Activated gamma-delta T cell treated with Interleukin-2 at 50 U/mL for 16 hours (primary cell): ENCODE results near the gene CGAS.
"Not testable (repeated sequence)": the region's sequence is repeated elsewhere in the genome, so short reads cannot be mapped to it uniquely, and the experiment has no call there.

Experiments
- DNase-seq: peaks from one replicate; pipeline ENCODE4 v3.0.0-alpha.2; 2020

Gene CGAS

DNA sequence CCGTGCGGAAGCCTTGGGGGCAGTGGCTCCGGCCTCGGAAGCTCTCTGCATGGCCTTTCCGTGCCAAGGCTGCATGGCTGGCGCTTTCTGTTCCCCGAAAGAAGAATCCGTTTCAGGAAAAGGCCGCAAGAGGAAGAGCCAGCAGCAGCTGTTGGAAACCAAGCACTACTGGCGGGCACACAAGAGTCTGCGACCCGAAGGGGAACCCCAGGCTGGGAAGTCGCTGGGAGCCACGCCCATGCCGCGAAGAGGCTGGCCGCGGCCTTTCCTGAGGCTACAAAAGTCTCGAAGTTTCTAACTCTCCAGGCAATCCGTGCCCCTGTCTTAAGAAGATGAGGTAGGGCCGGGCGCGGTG is at the start of gene CGAS:
CGAS (minus strand) TSS at position 191 of the 355 bp plus-strand sequence; CDS start at position 75, 116 bp downstream.
- peak; percentile 57 for DNase-seq

DNA sequence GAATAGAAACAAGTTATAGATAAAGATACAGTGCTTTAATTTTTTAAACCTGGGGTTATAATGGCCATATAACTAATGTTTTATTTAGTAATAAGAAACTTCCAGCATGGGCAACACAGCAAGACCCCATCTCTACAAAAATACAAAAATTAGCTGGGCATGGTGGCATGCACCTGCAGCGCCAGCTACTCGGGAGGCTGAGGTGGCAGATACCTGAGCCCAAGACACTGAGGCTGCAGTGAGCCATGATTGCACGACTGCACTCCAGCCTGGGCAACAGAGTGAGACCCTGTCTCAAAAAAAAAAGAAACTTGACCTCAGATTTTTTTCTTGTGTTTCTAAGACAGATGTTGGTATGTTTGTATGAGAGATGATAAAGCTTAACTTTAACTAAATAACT is 45.8 kb upstream of the CGAS start:
- no peak for DNase-seq

DNA sequence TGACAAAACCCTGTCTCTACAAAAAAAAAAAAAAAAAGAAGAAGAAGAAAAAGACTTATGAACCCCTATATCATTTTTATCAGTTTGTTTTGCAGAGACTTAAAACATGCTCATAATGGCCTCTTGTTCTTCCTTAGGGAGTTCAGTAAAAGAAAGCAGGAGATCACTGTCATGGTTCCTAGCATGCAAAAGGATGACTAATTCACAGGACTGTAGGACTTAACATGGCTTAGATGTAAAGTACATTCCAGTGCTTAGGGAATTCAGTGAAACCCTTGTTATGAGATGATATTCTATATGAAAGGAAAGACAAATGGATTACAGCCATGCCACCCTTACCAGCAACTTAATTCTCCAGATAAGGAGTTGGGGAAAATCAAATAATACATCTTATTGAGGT is 39.3 kb upstream of the CGAS start:
- DNase-seq, result no peak

DNA sequence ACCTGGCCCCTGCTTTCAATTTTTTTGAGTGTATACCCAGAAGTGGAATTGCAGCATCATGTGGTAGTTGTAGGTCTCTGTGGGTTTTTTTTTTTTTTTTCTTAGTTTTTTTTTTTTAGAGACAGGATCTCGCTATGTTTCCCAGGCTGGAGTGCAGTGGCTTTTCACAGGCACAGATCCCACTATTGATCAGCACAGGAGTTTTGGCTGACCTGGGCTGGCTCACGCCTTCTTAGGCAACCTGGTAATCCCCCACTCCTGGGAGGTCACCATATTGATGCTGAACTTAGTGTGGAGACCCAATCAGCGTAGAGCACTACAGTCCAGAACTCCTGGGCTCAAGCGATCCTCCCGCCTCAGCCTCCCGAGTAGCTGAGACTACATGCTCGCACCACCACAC is 35.4 kb upstream of the CGAS start:
- DNase-seq, result no peak

DNA sequence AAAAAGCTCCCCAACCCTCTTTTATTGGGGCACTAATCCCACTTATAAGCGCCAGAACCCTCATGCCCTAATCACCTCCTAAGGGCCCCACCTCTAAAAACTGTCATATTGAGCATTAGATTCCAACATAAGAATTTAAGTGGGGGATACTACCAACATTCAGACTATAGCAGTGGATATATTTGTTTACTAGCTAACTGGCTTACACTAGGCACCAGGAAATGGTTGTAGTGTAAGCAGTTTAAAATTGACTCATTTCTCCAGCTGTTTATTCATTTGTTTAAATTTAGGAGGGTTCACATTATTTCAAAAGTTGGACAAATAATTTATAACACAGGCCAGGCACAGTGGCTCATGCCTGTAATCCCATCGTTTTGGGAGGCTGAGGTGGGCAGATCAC is 32.3 kb upstream of the CGAS start:
- no peak for DNase-seq

DNA sequence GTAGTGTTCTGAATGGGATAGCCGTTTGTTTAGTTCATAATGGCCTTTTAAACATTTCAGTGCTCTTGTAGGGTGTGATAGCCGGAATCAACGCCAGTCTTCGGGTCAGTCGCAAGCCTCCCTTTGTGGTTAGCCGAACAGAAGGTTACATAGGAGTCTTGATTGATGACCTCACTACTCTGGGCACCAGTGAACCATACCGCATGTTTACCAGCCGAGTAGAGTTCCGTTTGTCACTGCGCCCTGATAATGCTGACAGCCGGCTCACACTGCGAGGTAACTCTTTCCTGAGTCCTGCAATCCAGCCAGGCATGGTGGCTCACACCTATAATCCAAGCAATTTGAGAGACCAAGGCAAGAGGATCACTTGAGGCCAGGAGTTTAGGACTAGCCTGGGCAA is 29.9 kb upstream of the CGAS start:
- DNase-seq, result no peak

DNA sequence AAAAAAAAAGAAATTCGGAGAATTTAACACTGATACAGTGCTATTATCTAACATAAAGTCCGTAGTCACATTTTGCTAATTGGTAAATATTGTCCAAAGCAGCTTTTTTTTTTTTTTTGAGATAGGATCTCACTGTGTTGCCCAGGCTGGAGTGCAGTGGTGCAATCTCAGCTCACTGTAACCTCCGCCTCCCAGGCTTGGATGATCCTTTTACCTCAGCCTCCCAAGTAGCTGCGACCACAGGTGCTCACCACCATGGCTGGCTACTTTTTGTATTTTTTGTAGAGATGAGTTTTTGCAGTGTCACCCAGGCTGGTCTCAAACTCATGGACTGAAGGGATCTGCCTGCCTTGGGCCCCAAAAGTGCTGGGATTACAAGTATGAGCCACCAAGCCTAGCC is 25.3 kb upstream of the CGAS start:
- DNase-seq, result no peak

DNA sequence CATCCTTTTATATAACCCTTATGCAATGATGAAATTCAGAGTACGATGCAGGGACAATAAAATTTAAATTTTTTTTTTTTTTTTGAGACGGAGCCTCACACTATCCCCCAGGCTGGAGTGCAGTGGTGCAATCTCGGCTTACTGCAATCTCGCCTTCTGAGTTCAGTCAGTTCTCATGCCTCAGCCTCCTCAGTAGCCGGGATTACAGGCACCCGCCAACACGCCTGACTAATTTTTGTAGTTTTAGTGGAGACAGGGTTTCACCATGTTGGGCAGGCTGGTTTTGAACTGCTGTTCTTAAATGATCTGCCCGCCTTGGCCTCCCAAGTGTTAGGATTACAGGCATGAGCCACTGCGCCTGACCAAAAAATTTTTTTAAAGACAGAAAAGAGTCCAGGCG is 24.6 kb upstream of the CGAS start:
- no peak for DNase-seq

DNA sequence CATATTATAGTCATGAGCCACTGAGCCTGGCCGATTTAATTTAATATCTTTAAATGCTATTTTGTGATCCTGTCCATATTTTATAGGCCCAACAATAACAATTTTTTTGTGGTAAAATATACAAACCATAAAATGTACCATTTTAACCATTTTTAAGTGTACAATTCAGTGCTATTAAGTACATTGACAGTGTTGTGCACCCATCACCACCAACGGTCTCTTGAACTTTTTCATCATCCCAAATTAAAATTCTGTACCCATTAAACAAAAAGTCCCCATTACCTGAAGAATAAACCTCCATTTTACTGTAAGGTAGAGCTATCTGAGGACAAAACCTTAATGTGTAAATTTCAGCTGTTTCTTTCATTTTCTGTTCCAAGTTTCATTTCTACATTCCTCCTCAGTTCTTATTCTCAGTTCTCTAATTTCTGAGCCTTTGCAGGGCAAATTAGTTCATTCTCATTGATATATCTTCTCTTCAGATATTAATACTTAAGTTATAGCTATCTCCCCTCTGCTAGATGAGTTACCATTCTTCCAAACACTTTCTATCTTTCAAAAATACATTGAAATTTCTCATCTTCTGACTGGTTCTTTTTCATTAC is 19.7 kb upstream of the CGAS start:
- DNase-seq, result no peak

DNA sequence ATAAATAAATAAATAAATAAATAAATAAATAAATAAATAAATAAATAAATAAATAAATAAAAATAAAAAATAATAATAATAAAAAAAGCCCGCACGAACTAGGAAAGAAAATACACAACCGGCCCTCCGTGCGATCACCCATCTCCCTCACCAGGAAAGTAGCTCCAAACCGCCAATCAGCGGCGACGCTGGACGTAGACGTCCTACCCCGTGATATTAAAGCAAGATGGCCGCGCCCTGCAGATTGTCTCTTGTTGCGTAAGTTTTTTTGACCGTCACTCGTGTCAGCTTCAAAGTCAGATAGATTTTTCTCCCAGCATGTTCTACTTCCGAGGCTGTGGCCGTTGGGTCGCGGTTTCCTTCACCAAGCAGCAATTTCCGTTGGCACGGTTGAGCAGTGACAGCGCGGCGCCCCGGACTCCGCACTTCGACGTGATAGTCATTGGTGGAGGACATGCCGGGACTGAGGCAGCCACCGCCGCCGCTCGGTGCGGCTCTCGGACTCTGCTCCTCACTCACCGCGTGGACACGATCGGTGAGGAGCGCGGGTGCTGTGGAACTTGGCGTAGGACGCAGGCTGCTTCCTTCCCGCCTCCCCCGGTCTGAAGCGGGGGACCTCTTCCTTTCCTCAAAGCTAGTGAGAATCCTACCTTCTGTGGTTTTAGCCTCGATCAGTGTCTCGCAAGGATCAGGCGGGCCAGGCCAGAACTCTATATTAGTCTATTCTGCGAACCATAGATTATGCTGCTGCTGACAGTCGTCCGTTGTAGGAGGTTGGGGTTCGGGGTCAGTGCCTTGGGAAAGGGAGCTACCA is 9.6 kb upstream of the CGAS start, which contains the start of gene MTO1:
MTO1 (plus strand) TSS at position 201 of the 814 bp plus-strand sequence; CDS start at position 319, 118 bp downstream.
- peak; percentile 81 for DNase-seq

DNA sequence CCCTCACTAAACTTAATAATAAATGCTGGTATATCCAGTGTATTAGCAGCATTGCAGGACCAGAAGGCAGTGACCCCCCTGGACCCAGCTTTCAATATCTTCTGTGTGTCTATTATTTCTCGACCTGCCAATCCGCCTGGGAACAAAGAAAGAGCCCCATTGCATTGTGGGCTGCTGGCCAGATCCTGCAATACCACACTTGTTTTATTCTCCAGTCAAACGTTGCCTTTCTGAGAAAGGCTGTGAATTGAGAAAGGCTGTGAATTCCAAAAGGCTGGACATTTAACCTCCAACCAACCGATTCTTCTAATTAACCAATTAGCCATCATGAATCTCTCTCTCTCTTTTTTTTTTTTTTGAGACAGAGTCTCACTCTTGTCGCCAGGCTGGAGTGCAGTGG is 8.0 kb upstream of the CGAS start:
- no peak for DNase-seq

DNA sequence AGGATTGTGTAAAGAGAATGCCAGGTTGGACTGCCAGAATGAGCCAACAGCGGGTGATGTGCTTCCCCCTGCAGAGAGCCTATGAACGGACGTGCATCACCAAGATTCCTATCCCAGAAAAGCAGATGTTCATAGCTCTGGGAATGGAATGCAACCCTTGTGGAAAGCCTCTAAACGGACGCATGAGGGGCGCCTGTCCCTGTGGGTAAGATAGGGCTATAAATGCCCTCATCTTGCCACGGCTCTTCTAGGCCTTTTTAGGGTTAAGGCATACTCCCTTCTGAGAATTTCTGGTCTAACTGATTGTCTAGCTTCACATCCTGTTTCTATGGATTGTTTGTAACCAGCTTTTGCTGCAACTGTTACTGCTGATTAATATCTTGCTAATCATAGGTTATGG is 7.4 kb upstream of the CGAS start:
- DNase-seq, result not testable (repeated sequence)

DNA sequence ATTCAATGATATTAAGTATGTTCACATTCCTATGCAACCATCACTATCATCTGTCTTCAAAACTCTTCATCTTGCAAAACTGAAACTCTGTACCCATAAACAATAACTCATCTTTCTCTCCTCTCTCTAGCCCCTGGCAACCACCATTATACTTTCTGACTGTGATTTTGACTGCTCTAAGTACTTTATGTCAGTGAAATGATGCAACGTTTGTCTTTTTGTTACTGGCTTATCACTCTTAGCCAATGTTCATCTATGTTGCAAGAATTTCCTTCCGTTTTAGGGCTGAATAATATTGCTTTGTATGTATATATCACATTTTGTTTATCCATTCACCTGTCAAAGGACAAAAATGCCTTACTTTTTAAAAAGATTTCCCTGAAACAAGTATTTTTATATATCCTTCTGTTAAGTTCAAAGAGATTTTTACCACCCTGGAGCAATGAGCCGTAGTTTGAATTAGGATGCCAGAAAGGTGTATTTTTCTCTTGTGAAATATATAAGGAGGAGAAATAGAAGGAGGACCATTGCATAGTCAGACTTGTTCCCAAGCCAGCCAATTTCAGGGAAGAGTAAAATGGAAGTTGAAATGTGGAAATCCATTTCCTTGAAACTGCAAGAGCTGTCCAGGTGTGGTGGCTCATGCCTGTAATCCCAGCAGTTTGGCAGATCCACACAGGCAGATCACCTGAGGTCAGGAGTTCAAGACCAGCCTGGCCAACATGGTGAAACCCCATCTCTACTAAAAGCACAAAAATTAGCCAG is 4.0 kb upstream of the CGAS start:
- no peak for DNase-seq

DNA sequence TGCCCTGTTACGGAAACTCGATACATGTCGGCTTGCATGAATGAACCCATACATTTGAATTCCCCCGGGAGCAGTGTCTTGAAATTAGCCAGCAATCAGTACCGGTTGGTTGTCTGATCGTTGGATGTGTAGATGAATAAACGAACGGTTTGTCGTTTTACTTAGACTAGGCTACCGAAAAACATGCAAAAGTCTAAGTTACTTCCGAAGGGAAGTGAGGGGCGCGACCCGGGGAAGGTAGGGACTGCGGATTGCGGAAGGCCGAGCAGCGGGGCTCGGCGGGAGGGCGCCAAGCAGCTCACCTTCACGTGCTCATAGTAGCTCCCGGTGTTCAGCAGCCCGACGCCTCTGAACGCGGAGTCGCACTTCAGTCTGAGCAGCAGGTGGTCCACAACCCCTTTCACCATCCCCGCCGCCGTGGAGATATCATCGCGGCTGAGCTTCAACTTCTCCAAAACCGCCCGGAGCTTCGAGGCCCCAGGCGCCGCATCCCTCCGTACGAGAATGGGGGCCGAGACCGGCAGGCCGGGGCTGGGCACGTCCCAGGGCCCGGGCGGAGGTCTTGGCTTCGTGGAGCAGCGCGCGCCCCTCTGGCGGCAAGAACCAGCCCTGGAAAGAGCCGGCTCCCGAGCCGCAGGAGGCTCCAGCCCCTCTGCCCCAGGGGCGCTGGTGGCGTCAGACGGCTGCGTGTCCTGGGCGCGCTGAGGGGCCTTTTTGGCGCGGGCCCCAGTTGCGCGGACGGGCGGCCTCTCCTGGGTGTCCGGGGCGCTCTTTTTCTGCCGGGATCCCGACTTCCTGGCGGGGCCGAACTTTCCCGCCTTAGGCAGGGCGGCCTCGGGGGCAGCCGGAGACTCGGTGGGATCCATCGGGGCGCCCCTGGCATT is 632 bp downstream of the CGAS start:
- peak; percentile 25 for DNase-seq

DNA sequence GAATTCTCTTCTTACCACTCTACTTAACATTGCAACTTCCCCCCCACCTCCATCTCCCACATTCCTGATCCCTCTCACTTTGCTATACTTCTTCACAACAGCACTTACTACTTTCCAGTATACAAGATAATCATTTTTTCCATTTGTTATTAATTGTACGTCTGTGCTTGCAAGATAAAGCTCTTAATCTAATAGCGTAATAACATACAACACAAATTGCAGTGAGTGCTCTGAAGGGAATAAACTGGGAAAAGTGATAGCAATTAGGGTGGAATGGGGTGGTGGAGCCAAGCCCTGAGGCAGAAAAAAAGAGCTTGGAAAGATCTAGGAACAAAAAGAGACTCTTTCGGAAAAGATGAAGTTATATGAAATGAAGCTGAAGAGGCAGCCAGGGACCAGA is 8.5 kb downstream of the CGAS start:
- no peak for DNase-seq

DNA sequence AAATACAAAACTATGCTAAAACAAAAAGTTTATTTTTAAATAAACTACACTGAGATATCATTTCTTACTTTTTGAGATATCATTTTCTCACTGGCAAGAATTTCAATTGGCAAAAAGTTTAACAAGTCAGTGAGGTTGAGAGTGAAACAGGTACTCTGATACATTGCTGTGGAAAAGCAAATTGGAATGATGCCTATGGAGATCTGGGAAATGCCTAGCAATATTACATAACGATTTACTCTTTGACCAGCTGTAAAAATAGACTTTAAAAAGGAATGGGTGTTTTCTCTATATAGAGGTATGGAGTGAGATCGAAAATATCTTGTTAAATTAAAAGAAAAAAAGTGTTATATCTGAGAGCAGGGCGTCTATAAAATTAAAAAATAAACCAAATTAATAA is 16.9 kb downstream of the CGAS start:
- no peak for DNase-seq

DNA sequence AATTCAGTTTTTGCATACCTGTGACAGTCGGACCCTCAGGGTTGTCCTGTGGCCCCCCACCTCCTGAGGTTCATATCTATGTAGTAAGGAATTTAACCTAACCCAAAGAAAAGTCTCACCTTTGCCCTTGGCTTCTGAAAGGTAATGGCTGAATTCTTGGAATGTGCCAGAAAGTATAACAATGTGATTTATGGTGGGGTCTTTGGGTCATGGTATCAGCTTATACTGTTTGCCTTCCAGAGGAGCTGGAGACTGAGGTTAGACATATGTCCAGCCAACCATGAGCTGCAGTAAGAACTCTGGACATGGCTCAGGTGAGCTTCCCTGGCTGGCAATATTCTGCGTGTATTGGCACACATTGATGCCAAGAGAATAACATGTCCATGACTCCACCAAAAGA is 30.6 kb downstream of the CGAS start:
- no peak for DNase-seq

DNA sequence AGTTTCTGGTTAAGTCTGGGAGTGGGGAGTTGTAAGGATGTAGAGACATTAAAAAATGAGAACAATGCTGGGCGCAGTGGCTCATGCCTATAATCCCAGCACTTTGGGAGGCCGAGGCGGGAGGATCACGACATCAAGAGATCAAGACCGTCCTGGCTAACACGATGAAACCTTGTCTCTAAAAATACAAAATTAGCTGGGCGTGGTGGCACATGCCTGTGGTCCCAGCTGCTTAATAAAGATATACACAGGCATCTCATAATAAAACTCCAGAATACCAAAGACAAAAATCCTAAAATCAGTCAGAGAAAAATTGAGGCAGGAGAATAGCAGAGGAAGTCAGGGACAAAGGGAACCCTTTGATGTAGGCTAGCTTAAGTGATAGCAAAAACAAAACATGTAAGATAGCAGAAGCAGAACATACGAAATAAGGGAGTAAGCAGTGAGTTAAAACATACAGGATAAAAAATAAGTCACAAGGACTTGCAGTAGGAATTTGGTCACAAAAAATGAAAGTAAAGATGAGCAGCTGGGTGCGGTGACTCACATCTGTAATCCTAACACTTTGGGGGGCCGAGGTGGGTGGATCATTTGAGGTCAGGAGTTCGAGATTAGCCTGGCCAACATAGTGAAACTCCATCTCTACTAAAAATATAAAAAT is 33.9 kb downstream of the CGAS start:
- no peak for DNase-seq

DNA sequence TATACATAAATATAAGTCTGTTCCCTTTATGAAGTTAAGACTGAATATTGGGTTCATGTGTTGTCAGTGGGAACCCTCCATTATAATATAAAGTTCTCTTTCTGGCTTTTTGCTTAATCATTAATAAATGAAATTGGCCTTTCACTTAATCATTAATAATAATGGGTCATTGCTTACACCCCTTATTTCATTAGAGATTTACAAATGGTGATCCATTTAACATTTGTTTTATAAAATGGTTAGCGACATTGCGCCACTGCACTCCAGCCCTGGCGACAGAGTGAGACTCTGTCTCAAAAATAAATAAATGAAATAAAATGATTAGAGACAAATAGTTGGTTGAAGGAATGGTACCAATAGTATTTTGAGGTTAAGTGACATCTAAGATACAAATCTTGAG is 39.0 kb downstream of the CGAS start:
- DNase-seq, result no peak

DNA sequence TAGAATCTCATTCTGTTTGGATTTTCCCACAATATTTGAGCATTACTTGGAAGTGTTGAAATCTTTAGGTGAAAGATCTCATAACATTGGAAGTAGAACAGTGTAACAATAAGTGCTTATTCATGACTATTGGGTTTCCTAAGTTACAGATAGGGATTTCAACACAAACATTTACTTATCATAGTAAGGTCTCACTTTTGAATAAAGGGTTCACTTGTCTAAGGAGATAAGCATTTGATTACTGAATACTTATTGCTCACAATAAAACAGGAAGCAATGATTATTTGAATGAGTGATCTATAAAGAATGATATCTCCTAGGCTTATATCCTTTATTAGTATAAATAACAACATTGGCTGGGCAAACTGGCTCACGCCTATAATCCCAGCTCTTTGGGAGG is 42.7 kb downstream of the CGAS start:
- no peak for DNase-seq

DNA sequence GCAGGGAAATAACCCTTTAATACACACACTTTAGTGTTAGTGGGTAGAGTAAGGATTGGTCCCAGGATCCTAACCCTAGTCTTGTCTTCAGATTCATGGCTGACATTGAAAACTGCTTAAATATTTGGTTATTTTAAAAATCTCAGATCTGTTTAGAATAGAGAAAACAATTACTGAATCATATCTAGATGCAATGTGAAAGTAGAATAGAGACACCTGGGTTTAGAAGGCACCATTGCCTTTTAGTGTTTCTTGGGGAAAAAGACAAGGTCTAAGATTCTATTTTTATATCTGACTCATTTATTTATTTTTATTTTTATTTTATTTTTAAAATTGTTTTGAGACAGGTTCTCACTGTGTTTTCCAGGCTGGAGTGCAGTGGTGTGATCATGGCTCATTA is 51.4 kb downstream of the CGAS start:
- DNase-seq, result no peak

DNA sequence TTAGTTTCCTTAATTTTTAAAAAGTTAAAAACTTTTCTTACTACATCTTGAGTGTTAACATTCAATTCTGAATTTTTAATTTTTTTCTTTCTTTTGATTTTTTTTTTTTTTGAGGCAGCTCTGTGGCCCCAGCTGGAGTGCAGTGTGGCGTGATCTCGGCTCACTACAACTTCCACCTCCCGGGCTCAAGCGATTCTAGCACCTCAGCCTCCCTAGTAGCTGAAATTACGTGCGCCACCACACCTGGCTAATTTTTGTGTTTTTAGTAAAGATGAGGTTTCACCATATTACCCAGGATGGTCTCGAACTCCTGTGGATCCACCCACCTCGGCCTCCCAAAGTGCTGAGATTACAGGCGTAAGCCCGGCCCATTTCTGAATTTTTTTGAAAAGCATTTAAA is 56.2 kb downstream of the CGAS start:
- DNase-seq, result no peak
